Stimulated activated CD4-positive, alpha-beta T cell treated with anti-CD3 and anti-CD28 coated beads, Interleukin-4, amount 100 ng/mL, for 4 hours (primary cell): Measurements from ENCODE around the gene PNPLA4.

ENCODE experiments used
- DNase-seq, 2 experiments: peaks; one replicate each; pipeline ENCODE4 v3.0.0-alpha.2; 2020

Gene PNPLA4

GRCh38 chrX:7927259-7928167, at the start of gene PNPLA4:
TSS of gene PNPLA4 (minus strand) at chrX:7927413. CDS start at chrX:7926119, 1,294 bp downstream.
- DNase-seq, result peak; percentile 75 to 76

- DNase-seq, result no peak
These were observed 45.4 kb upstream of the PNPLA4 start for GRCh38 chrX:7972586-7972985.

- no peak for DNase-seq
These were observed 43.2 kb upstream of the PNPLA4 start for GRCh38 chrX:7970428-7970827.

- no peak for DNase-seq
These were observed 38.2 kb upstream of the PNPLA4 start for GRCh38 chrX:7965436-7965835.

- no peak for DNase-seq
These were observed 33.0 kb upstream of the PNPLA4 start for GRCh38 chrX:7960246-7960645.

GRCh38 chrX:7953446-7953845, 26.2 kb upstream of the PNPLA4 start:
- DNase-seq, result no peak

- DNase-seq, result no peak
These were observed 23.7 kb upstream of the PNPLA4 start for GRCh38 chrX:7950865-7951264.

GRCh38 chrX:7948483-7948882, 21.3 kb upstream of the PNPLA4 start:
- no peak for DNase-seq

- DNase-seq, result no peak
These were observed 19.7 kb upstream of the PNPLA4 start for GRCh38 chrX:7946960-7947359.

- no peak for DNase-seq
These were observed 16.5 kb upstream of the PNPLA4 start for GRCh38 chrX:7943600-7944245.

- no peak for DNase-seq
These were observed 14.3 kb upstream of the PNPLA4 start for GRCh38 chrX:7941390-7942042.

- no peak for DNase-seq
These were observed 6.8 kb upstream of the PNPLA4 start for GRCh38 chrX:7934026-7934425.

GRCh38 chrX:7926914-7927258, 327 bp downstream of the PNPLA4 start:
- no peak for DNase-seq

GRCh38 chrX:7926501-7926900, 712 bp downstream of the PNPLA4 start:
- DNase-seq, result no peak

- DNase-seq, result peak; percentile 25 to 50
These were observed 1.2 kb downstream of the PNPLA4 start for GRCh38 chrX:7925867-7926472.

- DNase-seq, result no peak
These were observed 5.5 kb downstream of the PNPLA4 start for GRCh38 chrX:7921750-7922149.

GRCh38 chrX:7908821-7909220, 18.4 kb downstream of the PNPLA4 start:
- DNase-seq, result no peak

- no peak for DNase-seq
These were observed 22.7 kb downstream of the PNPLA4 start for GRCh38 chrX:7904562-7904961.

- DNase-seq, result no peak
These were observed 35.3 kb downstream of the PNPLA4 start for GRCh38 chrX:7891928-7892327.

GRCh38 chrX:7889680-7890079, 37.5 kb downstream of the PNPLA4 start:
- DNase-seq, result no peak

GRCh38 chrX:7889135-7889534, 38.1 kb downstream of the PNPLA4 start:
- no peak for DNase-seq

- no peak for DNase-seq
These were observed 50.3 kb downstream of the PNPLA4 start for GRCh38 chrX:7876957-7877356.

GRCh38 chrX:7872042-7872441, 55.2 kb downstream of the PNPLA4 start:
- no peak for DNase-seq
